ENCODE data around the gene MED23. TPM values are rescaled to one million over a fixed set of nuclear protein-coding genes. Genes with fewer than 3 reads are reported as not detected.

The MED23 gene, protein sequence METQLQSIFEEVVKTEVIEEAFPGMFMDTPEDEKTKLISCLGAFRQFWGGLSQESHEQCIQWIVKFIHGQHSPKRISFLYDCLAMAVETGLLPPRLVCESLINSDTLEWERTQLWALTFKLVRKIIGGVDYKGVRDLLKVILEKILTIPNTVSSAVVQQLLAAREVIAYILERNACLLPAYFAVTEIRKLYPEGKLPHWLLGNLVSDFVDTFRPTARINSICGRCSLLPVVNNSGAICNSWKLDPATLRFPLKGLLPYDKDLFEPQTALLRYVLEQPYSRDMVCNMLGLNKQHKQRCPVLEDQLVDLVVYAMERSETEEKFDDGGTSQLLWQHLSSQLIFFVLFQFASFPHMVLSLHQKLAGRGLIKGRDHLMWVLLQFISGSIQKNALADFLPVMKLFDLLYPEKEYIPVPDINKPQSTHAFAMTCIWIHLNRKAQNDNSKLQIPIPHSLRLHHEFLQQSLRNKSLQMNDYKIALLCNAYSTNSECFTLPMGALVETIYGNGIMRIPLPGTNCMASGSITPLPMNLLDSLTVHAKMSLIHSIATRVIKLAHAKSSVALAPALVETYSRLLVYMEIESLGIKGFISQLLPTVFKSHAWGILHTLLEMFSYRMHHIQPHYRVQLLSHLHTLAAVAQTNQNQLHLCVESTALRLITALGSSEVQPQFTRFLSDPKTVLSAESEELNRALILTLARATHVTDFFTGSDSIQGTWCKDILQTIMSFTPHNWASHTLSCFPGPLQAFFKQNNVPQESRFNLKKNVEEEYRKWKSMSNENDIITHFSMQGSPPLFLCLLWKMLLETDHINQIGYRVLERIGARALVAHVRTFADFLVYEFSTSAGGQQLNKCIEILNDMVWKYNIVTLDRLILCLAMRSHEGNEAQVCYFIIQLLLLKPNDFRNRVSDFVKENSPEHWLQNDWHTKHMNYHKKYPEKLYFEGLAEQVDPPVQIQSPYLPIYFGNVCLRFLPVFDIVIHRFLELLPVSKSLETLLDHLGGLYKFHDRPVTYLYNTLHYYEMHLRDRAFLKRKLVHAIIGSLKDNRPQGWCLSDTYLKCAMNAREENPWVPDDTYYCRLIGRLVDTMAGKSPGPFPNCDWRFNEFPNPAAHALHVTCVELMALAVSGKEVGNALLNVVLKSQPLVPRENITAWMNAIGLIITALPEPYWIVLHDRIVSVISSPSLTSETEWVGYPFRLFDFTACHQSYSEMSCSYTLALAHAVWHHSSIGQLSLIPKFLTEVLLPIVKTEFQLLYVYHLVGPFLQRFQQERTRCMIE (N-terminal part only)
- total RNA-seq, result 37.6 and 38.8 TPM in 2 replicates

DNA sequence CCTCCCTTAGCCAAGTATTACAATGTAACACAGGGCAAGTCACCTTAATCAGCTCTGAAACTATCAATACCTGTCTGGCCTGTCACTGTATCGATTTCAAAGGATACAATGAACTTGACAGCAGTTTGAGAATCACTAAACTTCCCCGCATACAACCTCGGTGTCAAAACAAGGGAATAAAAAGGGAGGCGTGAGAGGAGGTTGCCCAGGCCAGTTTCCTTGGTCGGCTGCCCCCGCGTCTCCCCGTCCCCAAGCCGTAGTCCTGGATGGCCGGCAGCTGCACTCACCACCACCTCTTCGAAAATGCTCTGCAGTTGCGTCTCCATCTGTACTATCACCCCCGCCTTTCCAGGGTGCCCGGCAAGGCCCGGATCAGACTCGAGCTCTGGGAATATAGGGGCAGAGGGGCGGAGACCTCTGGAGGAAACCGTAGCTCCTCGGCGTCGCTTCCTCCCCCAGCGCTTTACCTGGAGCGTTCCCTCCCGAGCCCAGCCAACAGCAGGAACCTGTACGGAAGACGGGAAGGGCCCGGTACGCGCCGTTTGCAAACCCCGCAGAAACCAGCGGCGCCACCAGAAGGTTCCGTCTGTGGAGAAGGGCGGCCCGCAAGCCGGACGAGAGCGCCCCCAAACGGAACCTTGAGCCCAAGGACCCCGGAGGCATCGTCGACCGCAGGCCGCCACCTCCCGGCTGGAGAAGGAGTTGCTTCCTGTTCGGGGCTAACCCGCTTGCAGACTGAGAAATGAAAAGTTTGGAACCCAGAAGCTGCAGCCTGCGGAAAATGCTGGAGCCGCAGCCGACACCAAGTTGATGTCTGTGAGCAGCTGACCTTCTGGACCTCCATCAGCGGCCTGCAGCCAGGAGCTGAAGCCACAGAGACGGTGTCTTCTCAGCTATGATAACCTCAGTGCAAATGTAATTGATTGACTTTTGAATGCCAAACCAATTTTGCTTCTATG lies at the start of gene MED23:
MED23 (minus strand) TSS at position 519 of the 959 bp plus-strand sequence; CDS start at position 326, 193 bp downstream.
- intact Hi-C loops (cut with micrococcal nuclease), result loop anchor here (1.0 to 10.0 kb wide), 10 partner anchors 55 to 1186 kb away; partner anchors contain the start of genes AKAP7, ENPP1, EPB41L2 and RPS12

- intact Hi-C loops (cut with micrococcal nuclease), result no loop called here
Measured at GRCh38 chr6:131673184-131673583, 45.1 kb upstream of the MED23 start.

GRCh38 chr6:131669891-131670290 lies 41.8 kb upstream of the MED23 start:
- intact Hi-C loops (cut with micrococcal nuclease), result no loop called here

- intact Hi-C loops (cut with micrococcal nuclease), result no loop called here
Measured at GRCh38 chr6:131663578-131664165, 35.6 kb upstream of the MED23 start.

DNA sequence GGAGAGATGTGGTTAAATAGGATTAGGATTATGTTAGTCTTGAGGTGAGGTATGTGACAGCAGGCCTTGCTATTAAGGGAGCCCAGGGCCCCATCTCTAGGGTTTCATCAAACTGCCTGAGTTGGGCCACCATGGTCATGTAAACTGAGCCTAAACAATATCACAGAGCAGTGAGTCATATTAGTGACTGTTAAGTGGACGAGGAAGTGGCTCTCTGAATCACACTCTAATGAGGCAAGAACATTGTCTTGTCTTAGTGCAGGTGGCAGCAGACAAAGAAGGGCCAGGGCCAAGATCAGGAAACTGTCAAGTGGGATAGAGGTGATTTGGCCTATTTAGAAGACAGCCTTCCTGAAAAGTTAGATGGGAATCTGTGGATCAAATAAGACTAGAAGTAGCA lies 32.2 kb upstream of the MED23 start:
- intact Hi-C loops (cut with micrococcal nuclease), result no loop called here

GRCh38 chr6:131658287-131658686 lies 30.2 kb upstream of the MED23 start:
- intact Hi-C loops (cut with micrococcal nuclease), result no loop called here

DNA sequence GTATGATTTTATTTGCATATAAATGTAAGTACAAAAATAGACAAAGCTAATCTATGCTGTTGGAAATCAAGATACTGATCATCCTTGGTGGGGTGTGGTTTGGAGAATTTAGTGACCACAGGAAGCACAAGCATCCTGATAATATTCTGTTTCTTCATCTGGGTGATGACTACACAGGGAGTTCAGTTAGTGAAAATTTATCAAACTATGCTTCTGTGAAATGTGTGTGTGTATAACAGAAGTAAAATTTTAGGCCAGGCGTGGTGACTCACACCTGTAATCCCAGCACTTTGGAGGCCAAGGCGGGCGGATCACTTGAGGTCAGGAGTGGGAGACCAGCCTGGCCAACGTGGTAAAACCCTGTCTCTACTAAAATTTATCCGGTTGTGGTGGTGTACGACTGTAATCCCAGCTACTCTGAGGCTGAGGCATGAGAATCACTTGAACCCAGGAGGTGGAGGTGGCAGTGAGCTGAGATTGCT lies 29.6 kb upstream of the MED23 start:
- intact Hi-C loops (cut with micrococcal nuclease), result no loop called here

GRCh38 chr6:131657222-131657621 lies 29.2 kb upstream of the MED23 start:
- intact Hi-C loops (cut with micrococcal nuclease), result no loop called here

DNA sequence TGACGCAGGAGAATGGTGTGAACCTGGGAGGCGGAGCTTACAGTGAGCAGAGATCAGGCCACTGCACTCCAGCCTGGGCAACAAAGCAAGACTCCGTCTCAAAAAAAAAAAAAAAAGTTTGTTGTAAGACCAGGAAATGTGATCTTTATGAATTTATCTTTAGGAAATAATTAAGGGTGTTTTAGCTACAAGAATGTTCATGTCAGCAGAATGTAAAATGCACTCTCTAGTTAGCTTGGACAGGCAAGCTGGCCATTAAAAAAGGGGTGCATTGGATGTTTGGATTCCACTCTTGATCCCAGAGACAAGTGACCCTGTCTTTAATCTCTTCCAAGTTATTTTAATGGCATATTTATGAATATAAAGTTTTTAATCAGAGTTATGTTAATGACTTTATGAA lies 28.6 kb upstream of the MED23 start:
- intact Hi-C loops (cut with micrococcal nuclease), result no loop called here

DNA sequence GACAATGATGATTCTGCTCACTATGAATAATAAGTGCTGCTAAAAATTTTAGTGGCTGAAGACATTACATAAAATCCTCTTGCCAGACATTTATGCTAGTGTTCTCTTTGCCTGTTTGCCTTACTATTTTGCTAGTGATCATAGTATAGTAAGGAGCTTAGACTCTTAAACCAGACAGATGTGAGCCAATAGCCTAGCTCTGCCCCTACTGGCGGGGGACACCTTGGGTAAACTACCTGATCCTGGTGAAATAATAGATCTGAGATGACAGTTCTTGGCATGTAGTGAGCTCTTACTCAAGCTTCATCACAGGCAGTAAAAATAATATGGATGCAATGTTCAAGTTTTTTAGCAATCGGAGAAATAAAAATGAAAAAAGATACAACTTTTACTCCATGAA lies 27.9 kb upstream of the MED23 start:
- intact Hi-C loops (cut with micrococcal nuclease), result no loop called here

DNA sequence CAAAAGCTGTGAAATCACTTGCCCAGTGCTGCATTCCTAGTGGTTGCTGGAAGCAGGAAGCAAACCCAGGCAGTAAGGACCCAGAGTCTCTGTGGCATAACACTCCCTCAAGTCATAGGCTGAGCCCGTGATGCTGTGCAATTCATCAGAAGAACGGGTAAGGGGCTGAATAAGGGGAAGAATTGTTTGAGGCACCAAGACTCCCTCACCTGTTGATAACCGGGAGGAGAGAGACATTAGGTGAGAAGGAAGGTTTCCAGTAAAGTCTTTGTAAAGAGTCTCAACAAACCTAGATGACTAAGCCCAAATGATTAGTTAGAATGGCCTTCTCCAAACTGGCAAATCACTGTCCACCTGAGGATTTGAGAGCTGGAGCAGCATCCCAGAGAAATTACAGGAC lies 27.3 kb upstream of the MED23 start:
- intact Hi-C loops (cut with micrococcal nuclease), result no loop called here

GRCh38 chr6:131654326-131654725 lies 26.3 kb upstream of the MED23 start:
- intact Hi-C loops (cut with micrococcal nuclease), result no loop called here

- intact Hi-C loops (cut with micrococcal nuclease), result no loop called here
Measured at GRCh38 chr6:131652472-131652871, 24.4 kb upstream of the MED23 start.

- intact Hi-C loops (cut with micrococcal nuclease), result no loop called here
Measured at GRCh38 chr6:131651782-131652181, 23.7 kb upstream of the MED23 start.

GRCh38 chr6:131646249-131646670 lies 18.2 kb upstream of the MED23 start:
- intact Hi-C loops (cut with micrococcal nuclease), result no loop called here

DNA sequence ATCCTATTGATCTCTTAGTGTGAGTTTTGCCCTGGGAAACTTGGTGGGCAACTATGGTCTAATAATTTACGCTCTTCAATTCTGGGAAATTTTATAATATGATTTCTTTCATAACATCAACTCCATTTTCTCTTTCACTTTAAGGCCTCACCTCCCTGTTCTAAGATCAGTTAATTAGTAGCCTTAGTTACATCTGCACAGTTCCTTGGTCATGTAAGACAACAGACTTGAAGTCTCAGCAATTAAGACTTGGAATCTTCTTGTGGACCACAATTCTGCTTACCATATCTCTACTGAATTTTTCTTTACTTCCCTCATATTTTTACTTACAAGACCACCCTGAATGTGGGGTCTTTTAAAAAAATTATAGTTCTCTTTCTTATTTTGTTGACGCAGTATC lies 17.8 kb upstream of the MED23 start:
- intact Hi-C loops (cut with micrococcal nuclease), result no loop called here

DNA sequence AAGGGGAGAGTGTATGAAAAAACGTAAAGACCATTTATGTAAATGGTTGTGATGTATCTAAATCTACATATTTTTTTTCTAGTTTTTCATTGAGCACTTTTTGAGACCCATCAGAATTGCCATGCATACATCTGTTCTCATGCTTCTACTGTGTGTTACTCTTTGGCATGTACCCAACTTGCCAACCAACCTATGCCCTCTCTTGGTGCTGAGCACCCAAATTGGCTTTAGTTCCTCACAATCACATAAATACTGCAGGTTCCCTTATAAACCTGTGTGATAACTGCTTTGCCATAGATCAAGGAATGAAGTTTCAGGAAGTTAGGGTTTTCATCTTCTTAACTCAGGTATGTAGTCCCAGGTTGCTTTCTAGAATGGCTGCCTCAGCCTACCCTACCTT lies 16.9 kb upstream of the MED23 start:
- intact Hi-C loops (cut with micrococcal nuclease), result no loop called here

- intact Hi-C loops (cut with micrococcal nuclease), result no loop called here
Measured at GRCh38 chr6:131643855-131644460, 15.9 kb upstream of the MED23 start.

GRCh38 chr6:131642987-131643611 lies 15.1 kb upstream of the MED23 start:
- intact Hi-C loops (cut with micrococcal nuclease), result no loop called here
